GM04503 (cell line): ENCODE results near the gene CENPX.
"Not testable (repeated sequence)": the region's sequence is repeated elsewhere in the genome, so short reads cannot be mapped to it uniquely, and the experiment has no call there.

Experiments used
- DNase-seq: peaks from one replicate; pipeline ENCODE4 v3.0.0-alpha.2; 2012; ENCODE audit warnings: low read depth

The CENPX gene

GRCh38 chr17:81998212-81998611 is 24.5 kb downstream of the CENPX start:
- DNase-seq: no peak

- DNase-seq: no peak
Measured at GRCh38 chr17:81996757-81997441, 25.8 kb downstream of the CENPX start.

- DNase-seq: no peak
Measured at GRCh38 chr17:81996232-81996756, 26.4 kb downstream of the CENPX start.

GRCh38 chr17:81995463-81996231 is 27.0 kb downstream of the CENPX start:
- DNase-seq: no peak

- DNase-seq: no peak
Measured at GRCh38 chr17:81994593-81995462, 27.9 kb downstream of the CENPX start.

- no peak for DNase-seq
Measured at GRCh38 chr17:81993729-81994592, 28.7 kb downstream of the CENPX start.

- DNase-seq: no peak
Measured at GRCh38 chr17:81992306-81993102, 30.2 kb downstream of the CENPX start.

- peak; percentile 44 for DNase-seq
Measured at GRCh38 chr17:81991684-81992305, 30.9 kb downstream of the CENPX start.

GRCh38 chr17:81990836-81991683 is 31.6 kb downstream of the CENPX start:
- DNase-seq: no peak

GRCh38 chr17:81987161-81987770 is 35.4 kb downstream of the CENPX start:
- DNase-seq: no peak

- no peak for DNase-seq
Measured at GRCh38 chr17:81986606-81987005, 36.1 kb downstream of the CENPX start.

- no peak for DNase-seq
Measured at GRCh38 chr17:81984773-81985410, 37.8 kb downstream of the CENPX start.

- DNase-seq: no peak
Measured at GRCh38 chr17:81983639-81984373, 38.9 kb downstream of the CENPX start.

- no peak for DNase-seq
Measured at GRCh38 chr17:81983011-81983638, 39.6 kb downstream of the CENPX start.

GRCh38 chr17:81981511-81981910 is 41.2 kb downstream of the CENPX start:
- DNase-seq: not testable (repeated sequence)

GRCh38 chr17:81980707-81981343 is 41.9 kb downstream of the CENPX start:
- DNase-seq: no peak
